Gastrocnemius medialis (tissue), 4 donors: ENCODE measurements around the gene ABTB2. TPM values are rescaled to one million over a fixed set of nuclear protein-coding genes. Genes with fewer than 3 reads are reported as not detected.

Experiments
- ATAC-seq, 2 donors: fragments of 150-250 bp; one replicate each; pipeline ENCODE4 v1.9.1; 2016
- DNase-seq, 2 donors: peaks; one replicate each; pipeline ENCODE4 v3.0.0-alpha.2; 2019
- H3K27ac ChIP-seq, 4 donors: fragments of 200-600 bp; sonication (generic); 1 replicate in 1 of 4; 2 replicates in 3 of 4; pipeline ENCODE4 v1.5.1; 2016 to 2018; ENCODE audit warnings: mild to moderate bottlenecking in 2 of 4, moderate library complexity in 1 of 4
- H3K27me3 ChIP-seq, 3 donors: fragments of 200-600 bp; sonication (generic) in 2 of 3; 1 replicate in 1 of 3; 2 replicates in 2 of 3; pipeline versions ENCODE4 v1.5.1 to v1.6.0; 2016 to 2019; ENCODE audit warnings: mild to moderate bottlenecking in 1 of 3, moderate library complexity in 1 of 3
- H3K36me3 ChIP-seq, 2 donors: fragments of 200-600 bp; sonication (generic) in 1 of 2; one replicate each; pipeline ENCODE4 v1.5.1; 2017 to 2018
- H3K4me1 ChIP-seq, 2 donors: fragments of 200-600 bp; sonication (generic) in 1 of 2; one replicate each; pipeline ENCODE4 v1.5.1; 2016 to 2017; ENCODE audit warnings: mild to moderate bottlenecking in 2 of 2
- H3K4me3 ChIP-seq, 4 donors: fragments of 200-600 bp; sonication (generic) in 3 of 4; 1 replicate in 1 of 4; 2 replicates in 3 of 4; pipeline ENCODE4 v1.5.1; 2016 to 2019; ENCODE audit warnings: mild to moderate bottlenecking in 2 of 4
- H3K9me3 ChIP-seq, 3 donors: fragments of 200-600 bp; sonication (generic) in 2 of 3; 1 replicate in 1 of 3; 2 replicates in 2 of 3; pipeline ENCODE4 v1.5.1; 2016 to 2019
- POLR2A ChIP-seq, 2 donors: fragments of 450-650 bp; IDR thresholded peaks; one replicate each; pipeline ENCODE4 v1.6.1; 2017; ENCODE audit warnings: antibody characterized with exemption in 2 of 2, mild to moderate bottlenecking in 2 of 2, moderate library complexity in 2 of 2
- in situ Hi-C, 4 donors: fragments of 200-750 bp; cut with MboI; loops; one replicate each; pipeline versions ENCODE4 v1.15.0 to v1.8.0; 2017; ENCODE audit warnings: low sequenced_read_pairs in 4 of 4
- intact Hi-C: fragments of 100-400 bp; cut with DNase I; formaldehyde crosslinking; loops from one replicate; pipeline ENCODE4 v1.15.1; 2023; ENCODE audit warnings: low total_unique reads
- total RNA-seq, 4 donors: library from RNA; depleted of rRNA; stranded (reverse); fragments of >200 nt; gene quantifications; one replicate each; pipeline versions ENCODE4 v1.1.0 to v1.2.3, GENCODE V29; 2016
- TF ChIP-seq, protein P1 (sequence below), 5 experiments: fragments of 450-650 bp in 3 of 5; fragments of 200-600 bp in 2 of 5; sonication (generic) in 2 of 5; IDR thresholded peaks in 4 of 5; conservative IDR thresholded peaks in 1 of 5; 1 replicate in 4 of 5; 2 replicates in 1 of 5; pipeline ENCODE4 v1.5.1; 2016 to 2019; ENCODE audit warnings: antibody characterized with exemption in 5 of 5, mild to moderate bottlenecking in 3 of 5, moderate library complexity in 3 of 5

The ABTB2 gene
- total RNA-seq, 4 donors from 2014 or later, result 8.8 to 30.7 (median 12.2) TPM

DNA sequence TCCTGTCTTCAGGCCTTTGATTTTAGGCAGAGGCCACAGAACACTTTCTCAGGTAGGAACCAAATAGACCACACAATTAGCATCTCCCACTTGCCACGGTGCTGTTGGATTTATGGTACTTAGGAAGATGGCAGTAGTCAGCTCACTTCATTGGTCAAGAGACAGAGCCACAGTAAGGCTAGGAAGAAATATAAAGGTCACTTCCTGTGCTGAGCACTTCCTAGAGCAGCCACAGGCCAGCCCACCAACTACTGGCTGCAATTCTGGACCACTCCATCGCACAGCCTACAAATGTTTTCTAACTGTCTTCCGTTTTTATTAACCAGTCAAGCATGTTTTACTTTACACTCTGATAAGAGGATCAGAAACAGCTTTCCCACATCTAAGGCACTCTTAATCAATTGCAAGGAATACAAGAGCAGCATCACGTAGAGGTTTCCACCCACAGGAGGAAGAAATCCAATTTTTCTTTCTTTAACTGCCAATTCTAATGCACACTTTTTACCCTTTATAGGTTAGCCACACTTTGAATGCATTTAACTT is 54.7 kb downstream of the ABTB2 start:
- DNase-seq, result no peak
- no peaks in the 10 kb centered on the region for H3K36me3 ChIP-seq
- ATAC-seq, result no peak
- in situ Hi-C loops (no loop called here), intact Hi-C loops (no loop called here)
- no peaks in the 10 kb centered on the region for H3K9me3 ChIP-seq
- peak overlapping the region; percentile 50 to 63 (median 55) for H3K27ac ChIP-seq
- no peak overlapping the region for H3K4me3 ChIP-seq
- TF ChIP-seq, protein P1, sequence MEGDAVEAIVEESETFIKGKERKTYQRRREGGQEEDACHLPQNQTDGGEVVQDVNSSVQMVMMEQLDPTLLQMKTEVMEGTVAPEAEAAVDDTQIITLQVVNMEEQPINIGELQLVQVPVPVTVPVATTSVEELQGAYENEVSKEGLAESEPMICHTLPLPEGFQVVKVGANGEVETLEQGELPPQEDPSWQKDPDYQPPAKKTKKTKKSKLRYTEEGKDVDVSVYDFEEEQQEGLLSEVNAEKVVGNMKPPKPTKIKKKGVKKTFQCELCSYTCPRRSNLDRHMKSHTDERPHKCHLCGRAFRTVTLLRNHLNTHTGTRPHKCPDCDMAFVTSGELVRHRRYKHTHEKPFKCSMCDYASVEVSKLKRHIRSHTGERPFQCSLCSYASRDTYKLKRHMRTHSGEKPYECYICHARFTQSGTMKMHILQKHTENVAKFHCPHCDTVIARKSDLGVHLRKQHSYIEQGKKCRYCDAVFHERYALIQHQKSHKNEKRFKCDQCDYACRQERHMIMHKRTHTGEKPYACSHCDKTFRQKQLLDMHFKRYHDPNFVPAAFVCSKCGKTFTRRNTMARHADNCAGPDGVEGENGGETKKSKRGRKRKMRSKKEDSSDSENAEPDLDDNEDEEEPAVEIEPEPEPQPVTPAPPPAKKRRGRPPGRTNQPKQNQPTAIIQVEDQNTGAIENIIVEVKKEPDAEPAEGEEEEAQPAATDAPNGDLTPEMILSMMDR (IDR thresholded peaks at IDR 0.05 in 4 of 5, conservative IDR thresholded peaks at IDR 0.05 in 1 of 5), result no peak
- TF ChIP-seq POLR2A (IDR thresholded peaks at IDR 0.05), result no peak
- H3K4me1 ChIP-seq, result peaks cover 33 to 39% of the 10 kb centered on the region in 2 donors
- H3K27me3 ChIP-seq, result no peaks in the 10 kb centered on the region

DNA sequence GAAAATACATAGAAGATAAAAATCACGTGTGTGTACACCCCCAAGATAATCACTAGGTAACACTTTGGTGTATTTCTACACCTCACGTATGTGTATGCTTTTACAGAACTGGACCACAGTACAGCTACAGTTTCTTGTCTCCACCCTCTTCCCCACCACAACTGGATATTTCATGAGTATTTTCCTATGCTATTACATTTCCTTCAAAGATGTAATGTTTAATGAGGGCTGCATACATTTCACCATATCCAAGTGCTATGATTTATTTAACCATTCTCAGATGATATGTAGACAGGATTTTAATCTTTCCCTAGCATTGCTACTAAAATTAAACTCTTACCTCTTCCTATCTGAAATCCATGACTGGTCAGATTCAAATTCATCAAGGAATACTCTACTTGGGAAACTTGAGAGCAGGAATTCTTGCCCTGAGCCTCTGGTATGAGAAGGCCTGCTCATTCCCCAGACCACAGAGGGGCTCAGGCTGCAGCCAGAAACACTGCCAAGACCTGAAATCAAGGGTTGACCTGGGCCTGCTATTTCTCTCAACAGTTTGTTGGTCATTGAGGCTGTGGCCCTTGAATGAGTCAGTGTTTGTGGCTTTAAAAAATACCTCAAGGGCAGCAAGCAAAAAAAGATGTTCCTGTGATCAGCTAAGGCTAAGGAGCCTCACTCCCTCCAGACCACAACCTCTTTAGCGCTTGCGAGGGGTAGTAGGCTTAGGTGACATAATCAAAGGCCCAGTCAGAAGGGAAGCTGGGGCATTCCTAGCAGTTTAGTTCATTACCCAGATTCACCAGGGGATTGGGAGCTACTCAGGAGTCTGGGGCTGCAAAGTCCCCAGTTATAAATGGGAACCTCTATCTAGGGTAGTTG is 55.5 kb downstream of the ABTB2 start:
- ATAC-seq, result peak; percentile 31 to 58
- Histone ChIP-seq H3K4me3 (no peak overlapping the region), H3K27ac (peak overlapping the region; percentile 50 to 63 (median 55)), H3K36me3 (no peaks in the 10 kb centered on the region), H3K4me1 (peaks cover 33 to 39% of the 10 kb centered on the region in 2 donors), H3K27me3 (no peaks in the 10 kb centered on the region), H3K9me3 (no peaks in the 10 kb centered on the region)
- TF ChIP-seq, protein P1 (IDR thresholded peaks at IDR 0.05 in 4 of 5, conservative IDR thresholded peaks at IDR 0.05 in 1 of 5), result no peak
- no peak for TF ChIP-seq POLR2A (IDR thresholded peaks at IDR 0.05)
- in situ Hi-C loops, result no loop called here
- no peak for DNase-seq
- intact Hi-C loops, result no loop called here

DNA sequence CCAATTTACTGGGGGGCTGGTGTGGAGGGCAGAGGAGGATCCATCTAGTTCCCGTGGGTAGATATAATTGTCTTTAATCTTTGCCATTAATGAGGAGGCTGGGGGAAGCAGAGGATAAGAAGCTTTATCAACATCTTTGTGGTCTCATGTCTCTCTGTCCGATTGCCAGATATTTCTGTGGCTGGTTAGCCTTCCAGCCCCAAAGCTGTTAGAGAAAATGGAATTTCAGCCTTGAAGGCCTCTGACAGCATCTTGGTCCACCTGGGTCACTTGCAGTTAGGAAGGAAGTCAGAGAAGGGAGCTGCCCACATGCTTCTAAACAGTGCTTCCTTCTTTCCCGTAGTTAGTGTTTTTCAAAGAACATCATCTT is 56.9 kb downstream of the ABTB2 start:
- Histone ChIP-seq H3K27ac (no peak overlapping the region), H3K4me3 (no peak overlapping the region), H3K36me3 (no peaks in the 10 kb centered on the region), H3K4me1 (peaks cover 33 to 39% of the 10 kb centered on the region in 2 donors), H3K9me3 (no peaks in the 10 kb centered on the region), H3K27me3 (no peaks in the 10 kb centered on the region)
- intact Hi-C loops (no loop called here), in situ Hi-C loops (no loop called here)
- ATAC-seq (no peak), DNase-seq (no peak)
- TF ChIP-seq, protein P1 (IDR thresholded peaks at IDR 0.05 in 4 of 5, conservative IDR thresholded peaks at IDR 0.05 in 1 of 5), result no peak
- no peak for TF ChIP-seq POLR2A (IDR thresholded peaks at IDR 0.05)

DNA sequence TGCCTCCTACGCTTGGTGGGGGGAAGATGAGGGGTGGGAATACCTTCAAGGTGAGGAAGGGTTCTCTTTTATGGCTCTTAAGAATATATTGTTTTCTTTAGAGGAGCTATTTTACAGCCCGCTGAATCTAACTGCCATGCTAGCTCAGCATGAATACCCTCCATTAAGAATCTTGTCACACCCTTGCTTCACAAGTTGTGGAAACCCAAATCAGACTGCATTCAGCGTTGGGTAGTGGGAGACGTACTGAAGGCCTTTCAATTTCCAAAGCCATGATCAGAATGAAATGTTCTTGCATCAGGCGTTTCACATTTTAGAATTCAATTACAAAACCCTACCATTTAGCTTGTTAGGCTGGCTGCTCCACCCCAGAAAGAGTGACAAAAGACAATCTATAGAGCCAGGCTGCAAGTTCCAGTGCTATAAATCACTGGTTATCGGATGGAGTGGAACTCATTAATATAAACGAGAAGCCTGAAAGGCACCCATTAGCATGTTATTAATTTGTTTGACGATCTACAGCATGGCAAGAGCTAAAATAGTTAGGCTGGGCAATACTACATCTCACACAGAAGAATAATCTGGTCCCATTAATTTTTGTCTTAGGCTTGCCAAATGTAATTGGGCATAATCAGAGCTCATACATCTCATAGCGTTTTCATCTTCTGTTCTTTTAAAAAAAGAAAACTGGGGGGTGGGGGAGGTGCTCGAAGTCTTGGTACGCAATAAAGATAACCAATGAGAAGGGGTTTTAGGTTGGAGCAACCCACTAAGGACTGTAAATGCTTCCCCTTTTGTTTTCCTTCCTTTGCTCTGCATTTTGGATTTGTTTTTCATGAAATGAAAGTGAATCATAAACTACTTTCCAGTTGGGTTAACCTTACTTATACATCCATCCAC is 57.5 kb downstream of the ABTB2 start:
- Histone ChIP-seq H3K36me3 (no peaks in the 10 kb centered on the region), H3K4me3 (no peak overlapping the region), H3K4me1 (peaks cover 30 to 38% of the 10 kb centered on the region in 2 donors), H3K9me3 (no peaks in the 10 kb centered on the region), H3K27ac (no peak overlapping the region), H3K27me3 (no peaks in the 10 kb centered on the region)
- in situ Hi-C loops, result no loop called here
- intact Hi-C loops, result no loop called here
- DNase-seq (no peak), ATAC-seq (no peak)
- TF ChIP-seq POLR2A (IDR thresholded peaks at IDR 0.05), result no peak
- TF ChIP-seq, protein P1 (IDR thresholded peaks at IDR 0.05 in 4 of 5, conservative IDR thresholded peaks at IDR 0.05 in 1 of 5), result no peak
